ENCODE results near the gene MBOAT1. TPM values are rescaled to one million over a fixed set of nuclear protein-coding genes. Genes with fewer than 3 reads are reported as not detected.
"Not testable (repeated sequence)": the region's sequence is repeated elsewhere in the genome, so short reads cannot be mapped to it uniquely, and the experiment has no call there.

The MBOAT1 gene
- total and polyA plus RNA-seq, 8 donors: 2.4 to 47.2 (median 12.2) TPM

DNA sequence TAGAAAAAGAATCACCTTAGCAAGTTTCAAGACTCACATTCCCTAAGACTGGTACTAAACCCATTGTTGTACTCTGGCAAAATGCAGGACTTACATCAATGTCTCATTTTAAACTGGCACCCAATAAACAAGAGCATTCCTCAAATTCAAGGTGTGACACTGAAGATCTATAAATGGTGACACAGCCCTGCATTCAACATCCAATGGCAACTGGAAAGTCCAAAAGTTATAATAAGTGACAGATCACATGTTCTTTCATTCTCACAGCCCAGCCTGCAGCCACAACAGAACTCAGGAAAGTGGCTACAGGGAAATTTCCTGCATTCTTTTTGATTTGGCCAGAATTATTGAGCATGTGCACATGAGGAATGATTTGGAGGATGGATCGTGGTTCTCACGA lies 57.5 kb downstream of the MBOAT1 start:
- Histone ChIP-seq H3K4me1 (peaks cover 0 to 12% (median 2%) of the 10 kb centered on the region in 4 donors), H3K36me3 (peaks cover 10 to 19% (median 17%) of the 10 kb centered on the region in 4 donors), H3K27ac (no peak overlapping the region), H3K4me3 (no peak overlapping the region), H3K27me3 (no peaks in the 10 kb centered on the region), H3K9me3 (no peaks in the 10 kb centered on the region)
- TF ChIP-seq POLR2A (IDR thresholded peaks at IDR 0.05) (no peak), POLR2AphosphoS5 (IDR thresholded peaks at IDR 0.05) (no peak), EP300 (IDR thresholded peaks at IDR 0.05) (no peak)
- TF ChIP-seq, protein P1, sequence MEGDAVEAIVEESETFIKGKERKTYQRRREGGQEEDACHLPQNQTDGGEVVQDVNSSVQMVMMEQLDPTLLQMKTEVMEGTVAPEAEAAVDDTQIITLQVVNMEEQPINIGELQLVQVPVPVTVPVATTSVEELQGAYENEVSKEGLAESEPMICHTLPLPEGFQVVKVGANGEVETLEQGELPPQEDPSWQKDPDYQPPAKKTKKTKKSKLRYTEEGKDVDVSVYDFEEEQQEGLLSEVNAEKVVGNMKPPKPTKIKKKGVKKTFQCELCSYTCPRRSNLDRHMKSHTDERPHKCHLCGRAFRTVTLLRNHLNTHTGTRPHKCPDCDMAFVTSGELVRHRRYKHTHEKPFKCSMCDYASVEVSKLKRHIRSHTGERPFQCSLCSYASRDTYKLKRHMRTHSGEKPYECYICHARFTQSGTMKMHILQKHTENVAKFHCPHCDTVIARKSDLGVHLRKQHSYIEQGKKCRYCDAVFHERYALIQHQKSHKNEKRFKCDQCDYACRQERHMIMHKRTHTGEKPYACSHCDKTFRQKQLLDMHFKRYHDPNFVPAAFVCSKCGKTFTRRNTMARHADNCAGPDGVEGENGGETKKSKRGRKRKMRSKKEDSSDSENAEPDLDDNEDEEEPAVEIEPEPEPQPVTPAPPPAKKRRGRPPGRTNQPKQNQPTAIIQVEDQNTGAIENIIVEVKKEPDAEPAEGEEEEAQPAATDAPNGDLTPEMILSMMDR (IDR thresholded peaks at IDR 0.05): no peak
- intact Hi-C loops (cut with DNase I; ENCODE audit: low total_unique reads): no loop called here
- WGBS, 5 donors: 94 to 99% (median 96%) methylated on average over 2 of the region's 2 CpGs
- no peak for DNase-seq

DNA sequence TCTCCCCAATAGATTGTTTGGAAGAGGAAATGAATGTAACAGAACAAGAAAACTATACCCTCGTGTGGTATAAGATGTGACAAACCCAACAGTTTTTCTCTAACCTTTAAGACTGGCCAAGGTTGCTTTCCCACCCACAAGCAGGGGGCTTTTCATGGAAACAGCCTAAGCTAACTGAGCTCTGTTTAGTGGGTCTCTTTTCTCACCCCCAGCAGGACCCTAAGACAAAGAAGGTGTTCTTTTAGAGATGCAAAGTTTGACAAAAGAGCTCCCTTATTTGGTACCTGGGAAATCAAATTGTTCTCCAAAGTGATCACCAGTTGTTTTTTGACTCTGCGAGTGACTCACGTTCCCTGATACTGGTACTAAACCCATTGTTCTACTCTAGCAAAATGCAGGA lies 59.1 kb downstream of the MBOAT1 start:
- Histone ChIP-seq H3K27me3 (no peaks in the 10 kb centered on the region), H3K27ac (no peak overlapping the region), H3K4me1 (peaks cover 0 to 9% (median 1%) of the 10 kb centered on the region in 4 donors), H3K4me3 (no peak overlapping the region), H3K9me3 (no peaks in the 10 kb centered on the region), H3K36me3 (peaks cover 10 to 26% (median 20%) of the 10 kb centered on the region in 4 donors)
- intact Hi-C loops (cut with DNase I; ENCODE audit: low total_unique reads): no loop called here
- DNase-seq: no peak
- TF ChIP-seq EP300 (IDR thresholded peaks at IDR 0.05) (no peak), POLR2A (IDR thresholded peaks at IDR 0.05) (no peak), POLR2AphosphoS5 (IDR thresholded peaks at IDR 0.05) (no peak)
- TF ChIP-seq, protein P1 (IDR thresholded peaks at IDR 0.05): no peak
- 76 to 93% (median 85%) methylated on average over 3 of the region's 3 CpGs for whole genome bisulfite sequencing, 5 donors

DNA sequence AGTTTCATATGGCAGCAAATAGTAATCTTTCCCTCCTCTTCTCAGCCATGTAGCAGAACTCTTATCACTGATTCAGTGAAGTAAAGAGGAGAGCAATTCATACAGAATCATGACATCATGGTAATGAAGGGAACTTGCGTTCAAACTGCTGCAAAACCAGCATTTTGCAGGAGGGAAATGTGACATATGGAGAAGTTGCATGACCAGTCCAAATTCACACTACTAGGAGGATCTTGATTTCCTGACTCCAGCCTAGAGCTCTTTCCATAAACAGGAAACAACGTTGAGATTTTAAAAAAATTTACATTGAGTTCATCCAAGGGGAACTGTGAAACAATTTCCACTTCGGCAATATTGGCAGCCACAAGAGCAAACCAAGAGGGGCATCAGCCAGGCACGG lies 63.8 kb downstream of the MBOAT1 start:
- intact Hi-C loops (cut with DNase I; ENCODE audit: low total_unique reads): no loop called here
- Histone ChIP-seq H3K4me3 (no peak overlapping the region), H3K27me3 (no peaks in the 10 kb centered on the region), H3K27ac (no peak overlapping the region), H3K36me3 (peaks cover 16 to 58% (median 48%) of the 10 kb centered on the region in 4 donors), H3K9me3 (no peaks in the 10 kb centered on the region), H3K4me1 (peaks cover 0 to 3% (median 0%) of the 10 kb centered on the region in 4 donors)
- WGBS, 5 donors: 72 to 86% (median 82%) methylated on average over 4 of the region's 4 CpGs
- DNase-seq: no peak
- TF ChIP-seq POLR2AphosphoS5 (IDR thresholded peaks at IDR 0.05): no peak
- TF ChIP-seq EP300 (IDR thresholded peaks at IDR 0.05): no peak
- TF ChIP-seq, protein P1 (IDR thresholded peaks at IDR 0.05): no peak
- no peak for TF ChIP-seq POLR2A (IDR thresholded peaks at IDR 0.05)

DNA sequence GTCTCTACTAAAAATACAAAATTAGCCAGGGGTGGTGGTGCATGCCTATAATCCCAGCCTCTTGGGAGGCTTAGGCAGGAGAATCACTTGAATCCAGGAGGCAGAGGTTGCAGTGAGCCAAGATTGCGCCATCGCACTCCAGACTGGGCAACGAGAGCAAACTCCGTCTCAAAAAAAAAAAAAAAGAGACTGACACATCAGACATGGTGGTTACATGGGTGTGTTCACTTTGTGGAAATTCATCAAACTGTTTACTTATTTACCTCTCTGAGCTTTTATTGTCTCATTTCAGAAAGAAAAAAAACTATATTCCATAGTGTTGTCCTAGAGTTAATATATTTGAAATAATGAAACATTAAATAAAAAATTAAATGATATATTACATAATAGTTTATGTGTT lies 64.8 kb downstream of the MBOAT1 start:
- intact Hi-C loops (cut with DNase I; ENCODE audit: low total_unique reads): no loop called here
- no peak overlapping the region for H3K27ac ChIP-seq
- peaks cover 0 to 3% (median 0%) of the 10 kb centered on the region in 4 donors for H3K4me1 ChIP-seq
- TF ChIP-seq POLR2A (IDR thresholded peaks at IDR 0.05): no peak
- H3K27me3 ChIP-seq: no peaks in the 10 kb centered on the region
- peaks cover 24 to 67% (median 58%) of the 10 kb centered on the region in 4 donors for H3K36me3 ChIP-seq
- WGBS, 5 donors: 92 to 97% (median 95%) methylated on average over 4 of the region's 4 CpGs
- no peak overlapping the region for H3K4me3 ChIP-seq
- H3K9me3 ChIP-seq: no peaks in the 10 kb centered on the region
- DNase-seq: no peak

DNA sequence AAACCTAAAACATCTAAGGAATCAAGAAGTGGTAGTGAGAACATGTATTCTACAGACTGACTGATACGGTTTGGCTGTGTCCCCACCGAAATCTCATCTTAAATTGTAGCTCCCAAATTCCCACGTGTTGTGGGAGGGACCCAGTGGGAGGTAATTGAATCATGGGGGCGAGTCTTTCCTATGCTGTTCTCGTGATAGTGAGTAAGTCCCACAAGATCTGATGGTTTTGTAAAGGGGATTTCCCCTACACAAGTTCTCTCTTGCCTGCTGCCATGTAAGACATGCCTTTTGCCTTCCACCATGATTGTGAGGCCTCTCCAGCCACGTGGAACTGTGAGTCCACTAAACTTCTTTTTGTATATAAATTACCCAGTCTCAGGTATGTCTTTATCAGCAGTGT lies 65.4 kb downstream of the MBOAT1 start:
- H3K27me3 ChIP-seq; H3K9me3 ChIP-seq; H3K4me1 ChIP-seq; H3K27ac ChIP-seq; intact Hi-C loops (cut with DNase I; ENCODE audit: low total_unique reads); H3K4me3 ChIP-seq; DNase-seq: not testable (repeated sequence)
- WGBS, 5 donors: 92 to 96% (median 94%) methylated on average over 6 of the region's 6 CpGs
- H3K36me3 ChIP-seq: peaks cover 26 to 74% (median 61%) of the 10 kb centered on the region in 4 donors

All from stomach (tissue), 9 donors.